Measurements from ENCODE around the gene HCN1. TPM values are rescaled to one million over a fixed set of nuclear protein-coding genes. Genes with fewer than 3 reads are reported as not detected.

The HCN1 gene
- total and polyA plus RNA-seq, 2 of the 8 experiments (the other 6 are each of a cell fraction or from before 2014, with no cell fraction given), result 1.1 to 6.7 TPM

DNA sequence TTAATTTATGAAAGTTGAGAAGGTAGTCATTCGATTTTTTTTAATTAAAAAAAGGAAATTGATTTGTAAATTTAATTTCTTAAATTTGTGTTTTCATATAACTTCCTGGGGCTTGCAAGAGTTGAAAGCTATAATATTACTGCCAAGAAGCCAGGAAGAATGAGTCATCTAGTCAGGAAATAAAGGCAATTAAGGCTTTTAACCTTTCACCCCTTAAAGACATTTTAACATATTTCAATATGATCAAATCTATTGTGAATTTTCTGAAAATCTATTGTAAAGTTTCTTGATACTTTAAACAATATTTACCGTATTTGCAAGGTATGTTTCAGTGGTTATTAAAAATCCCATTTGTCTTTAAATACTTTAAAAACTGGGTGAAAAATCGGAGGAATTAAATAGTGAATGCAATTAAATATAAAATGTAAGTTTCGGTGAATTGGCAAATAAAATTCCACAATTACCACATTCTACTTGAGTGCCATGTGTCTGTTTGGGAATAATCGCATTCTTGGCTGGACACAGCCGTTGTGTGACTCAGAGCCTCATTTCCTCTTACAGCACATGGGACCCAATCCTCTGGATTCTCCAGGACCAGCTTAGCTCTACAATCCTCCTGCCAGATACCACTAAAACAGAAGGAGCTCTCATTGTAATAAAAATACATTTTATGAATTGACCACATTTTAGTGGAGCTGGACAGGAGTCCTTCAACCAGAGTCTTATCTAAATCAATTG is 310.7 kb downstream of the HCN1 start:
- Histone ChIP-seq H3K56ac (replicated peaks; ENCODE audit: insufficient read length, low read depth, low read length) (no peak overlapping the region), H2AK5ac (ENCODE audit: low read depth, low read length) (no peak overlapping the region), H3K36me3 (ENCODE audit: control insufficient read depth in 2 of 4, insufficient read depth in 4 of 4, low read length in 3 of 4) (no peaks in the 10 kb centered on the region), H3K27ac (ENCODE audit: low read depth, low read length) (no peak overlapping the region), H3K14ac (ENCODE audit: insufficient read length) (no peak overlapping the region), H3K4ac (replicated peaks; ENCODE audit: insufficient read length, low read depth, low read length) (no peak overlapping the region), H2AFZ (ENCODE audit: low read length) (no peak overlapping the region), H3K27me3 (replicated peaks in 1 of 4; ENCODE audit: control insufficient read depth in 3 of 4, extremely low read depth in 1 of 4, insufficient read depth in 3 of 4, low read length in 3 of 4) (no peaks in the 10 kb centered on the region), H3K9me3 (ENCODE audit: insufficient read depth in 2 of 2, low read depth in 1 of 2, low read length in 1 of 2) (no peaks in the 10 kb centered on the region), H3K79me2 (ENCODE audit: control insufficient read depth in 1 of 2, insufficient read depth in 2 of 2, low read length in 2 of 2) (no peaks in the 10 kb centered on the region), H4K91ac (replicated peaks; ENCODE audit: insufficient read length, low read length) (no peak overlapping the region), H4K20me1 (replicated peaks in 1 of 2; ENCODE audit: control insufficient read depth in 1 of 2, insufficient read depth in 2 of 2, low read length in 2 of 2) (no peaks in the 10 kb centered on the region), H4K8ac (ENCODE audit: extremely low read depth, insufficient read depth, low read length) (no peak overlapping the region), H3K18ac (ENCODE audit: extremely low read depth, low read length) (no peak overlapping the region), H2BK20ac (ENCODE audit: low read length) (no peak overlapping the region), H3K23ac (ENCODE audit: insufficient read length) (no peak overlapping the region), H3K79me1 (ENCODE audit: low read depth, low read length) (no peaks in the 10 kb centered on the region), H3K4me2 (ENCODE audit: insufficient read depth in 1 of 2, low read depth in 2 of 2, low read length in 2 of 2) (no peak overlapping the region), H4K5ac (ENCODE audit: insufficient read length, low read depth, low read length) (no peak overlapping the region), H2BK15ac (ENCODE audit: low read length) (no peak overlapping the region), H3K4me3 (ENCODE audit: extremely low read depth in 1 of 4, insufficient read depth in 2 of 4, low read depth in 3 of 4, low read length in 4 of 4) (no peak overlapping the region), H2BK12ac (ENCODE audit: low read depth, low read length) (no peak overlapping the region), H3K9ac (replicated peaks in 1 of 4; ENCODE audit: extremely low read depth in 1 of 4, low read depth in 3 of 4, low read length in 3 of 4) (no peak overlapping the region), H3K4me1 (replicated peaks in 1 of 4; ENCODE audit: control insufficient read depth in 3 of 4, insufficient read depth in 4 of 4, low read length in 3 of 4) (no peaks in the 10 kb centered on the region), H2BK120ac (replicated peaks; ENCODE audit: low read depth, low read length) (no peak overlapping the region), H3K23me2 (ENCODE audit: low read depth, low read length) (no peaks in the 10 kb centered on the region), H2BK5ac (ENCODE audit: low read depth, low read length) (no peak overlapping the region)
- 87 to 100% methylated on average over 2 to 6 of the region's 6 CpGs for WGBS, 2 experiments (ENCODE audit: extremely low coverage in 1 of 2, insufficient coverage in 1 of 2, insufficient read length in 1 of 2, insufficient replicate concordance in 2 of 2, low coverage in 1 of 2, low lambda C conversion rate in 2 of 2, missing lambda C conversion rate in 1 of 2)
- POLR2A ChIA-PET (ENCODE audit: partially characterized antibody), result interaction anchor here (0.7 to 1.2 kb wide), 2 partner anchors 13 to 442 kb away, joined by 3 to 4 read pairs; no protein-coding TSS in a partner anchor
- FAIRE-seq (no peak), DNase-seq (ENCODE audit: low read depth in 1 of 2, low spot score in 2 of 2) (no peak)
- CTCF ChIA-PET (ENCODE audit: partially characterized antibody), result interaction anchor here (1.2 to 1.5 kb wide), 2 partner anchors 11 to 347 kb away, joined by 3 to 5 read pairs; no protein-coding TSS in a partner anchor
- TF ChIP-seq POLR2AphosphoS5 (IDR thresholded peaks at IDR 0.05; ENCODE audit: low read depth, low read length) (no peak), NANOG (IDR thresholded peaks at IDR 0.05; ENCODE audit: insufficient read depth, low read depth, low read length, poor library complexity, severe bottlenecking) (no peak), YY1 (IDR thresholded peaks at IDR 0.05; ENCODE audit: low read depth, low read length) (no peak), PHF8 (conservative IDR thresholded peaks at IDR 0.05; ENCODE audit: low read depth, low read length) (no peak), RNF2 (IDR thresholded peaks at IDR 0.05; ENCODE audit: borderline replicate concordance, low read depth, low read length, missing control alignments, poor library complexity, severe bottlenecking) (no peak), CTBP2 (IDR thresholded peaks at IDR 0.05; ENCODE audit: borderline replicate concordance, insufficient read depth, insufficient read length, low read length) (no peak), NRF1 (IDR thresholded peaks at IDR 0.05; ENCODE audit: low read depth, low read length) (no peak), SIRT6 (IDR thresholded peaks at IDR 0.05; ENCODE audit: low read length) (no peak), ATF3 (IDR thresholded peaks at IDR 0.05; ENCODE audit: insufficient read depth, low read depth, low read length) (no peak)
- TF ChIP-seq, protein P1, sequence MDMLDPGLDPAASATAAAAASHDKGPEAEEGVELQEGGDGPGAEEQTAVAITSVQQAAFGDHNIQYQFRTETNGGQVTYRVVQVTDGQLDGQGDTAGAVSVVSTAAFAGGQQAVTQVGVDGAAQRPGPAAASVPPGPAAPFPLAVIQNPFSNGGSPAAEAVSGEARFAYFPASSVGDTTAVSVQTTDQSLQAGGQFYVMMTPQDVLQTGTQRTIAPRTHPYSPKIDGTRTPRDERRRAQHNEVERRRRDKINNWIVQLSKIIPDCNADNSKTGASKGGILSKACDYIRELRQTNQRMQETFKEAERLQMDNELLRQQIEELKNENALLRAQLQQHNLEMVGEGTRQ (IDR thresholded peaks at IDR 0.05; ENCODE audit: low read length), result no peak

Measured in H1 (cell line).